Panc1 (cell line): ENCODE measurements around the gene ZCCHC2. TPM values are rescaled to one million over a fixed set of nuclear protein-coding genes. Genes with fewer than 3 reads are reported as not detected.

Source experiments
- ATAC-seq: fragments of 200-7000 bp; cut with Tn5 transposase; 2 replicates; pipeline ENCODE4 v1.9.1; 2020; ENCODE audit warnings: mild to moderate bottlenecking, moderate library complexity
- BruUV-seq: library from RNA; stranded (reverse); fragments of 400-500 nt; replicated peaks from 2 replicates; lab custom pipeline; 2021; lab: Mats Ljungman, UMichigan
- CTCF ChIA-PET: fragments of 300-600 bp; sonication (Branson Sonifier 250); formaldehyde crosslinking; loops from one replicate; lab custom pipeline; 2022; ENCODE audit warnings: antibody characterized with exemption; lab: Charles Lee
- POLR2A ChIA-PET: fragments of 300-600 bp; sonication (Branson Sonifier 250); formaldehyde crosslinking; loops from one replicate; lab custom pipeline; 2022; ENCODE audit warnings: antibody characterized with exemption; lab: Charles Lee
- DNase-seq: peaks from one replicate; pipeline ENCODE4 v3.0.0-alpha.2; 2010; ENCODE audit warnings: low read depth, low spot score
- H3K27ac ChIP-seq: 2 replicates; pipeline ENCODE4 v1.5.1; 2011; ENCODE audit warnings: mild to moderate bottlenecking, low read length, inconsistent platforms
- H3K27me3 ChIP-seq: fragments of 200-500 bp; sonication (Bioruptor generic); 2 replicates; pipeline ENCODE4 v1.6.0; 2014; ENCODE audit warnings: low read length, inconsistent platforms; ENCODE audit not compliant: control insufficient read depth, insufficient read depth
- H3K36me3 ChIP-seq: fragments of 200-500 bp; sonication (Bioruptor generic); 2 replicates; pipeline ENCODE4 v1.5.1; 2014; ENCODE audit warnings: inconsistent platforms, mild to moderate bottlenecking, low read length, moderate library complexity; ENCODE audit not compliant: control insufficient read depth, insufficient read depth
- H3K4me1 ChIP-seq: 2 replicates; pipeline ENCODE4 v1.5.1; 2011; ENCODE audit warnings: inconsistent platforms, mild to moderate bottlenecking, low read length, moderate library complexity; ENCODE audit not compliant: control insufficient read depth, insufficient read depth
- H3K4me3 ChIP-seq, 2 experiments: 2 replicates each; pipeline ENCODE4 v1.5.1; 2011 to 2012; ENCODE audit warnings: low read depth in 2 of 2, low read length in 2 of 2, mild to moderate bottlenecking in 2 of 2, inconsistent platforms in 1 of 2, moderate library complexity in 1 of 2
- H3K9me3 ChIP-seq: fragments of 200-500 bp; sonication (Bioruptor generic); 2 replicates; pipeline ENCODE4 v1.5.1; 2014; ENCODE audit warnings: low read depth, mild to moderate bottlenecking, inconsistent platforms, low read length, moderate library complexity; ENCODE audit not compliant: control insufficient read depth, insufficient read depth
- CTCF ChIP-seq: fragments of 450-650 bp; IDR thresholded peaks from 2 replicates; pipeline ENCODE4 v1.5.1; 2017; ENCODE audit warnings: mild to moderate bottlenecking
- POLR2AphosphoS5 ChIP-seq: IDR thresholded peaks from 2 replicates; pipeline ENCODE4 v1.6.1; 2012; ENCODE audit warnings: mild to moderate bottlenecking, low read depth, low read length, moderate library complexity
- REST ChIP-seq, 2 experiments: IDR thresholded peaks; 2 replicates each; pipeline ENCODE4 v1.6.1; 2011 to 2012; ENCODE audit warnings: low read depth in 2 of 2, control low read depth in 1 of 2, low read length in 1 of 2, mild to moderate bottlenecking in 1 of 2, moderate library complexity in 1 of 2; ENCODE audit not compliant: insufficient read depth in 1 of 2
- SIN3A ChIP-seq: IDR thresholded peaks from 2 replicates; pipeline ENCODE4 v1.6.1; 2012; ENCODE audit warnings: low read depth, mild to moderate bottlenecking, low read length, moderate library complexity, borderline replicate concordance; ENCODE audit not compliant: insufficient read depth
- TCF7L2 ChIP-seq: IDR thresholded peaks from 2 replicates; pipeline ENCODE4 v1.6.1; 2011; ENCODE audit warnings: mild to moderate bottlenecking, low read depth, low read length, inconsistent platforms
- in situ Hi-C: cut with HindIII; loops from 2 replicates; pipeline ENCODE4 v1.10.0; 2016; ENCODE audit warnings: low sequenced_read_pairs, low pct_unique_long_range_greater_than_20kb
- intact Hi-C: fragments of 100-400 bp; cut with micrococcal nuclease; formaldehyde crosslinking; loops from one replicate; pipeline ENCODE4 v1.10.0; 2022; ENCODE audit not compliant: unreplicated experiment
- total RNA-seq: library from RNA; stranded (reverse); gene quantifications from one replicate; pipeline ENCODE4 v1.2.1, GENCODE V29; 2021; ENCODE audit not compliant: unreplicated experiment

Gene ZCCHC2
- total RNA-seq, 1 experiment from 2014 or later, result 18.2 TPM

GRCh38 chr18:62537042-62537894, 14.4 kb downstream of the ZCCHC2 start:
- Histone ChIP-seq H3K9me3 (no peaks in the 10 kb centered on the region), H3K36me3 (peaks cover 4% of the 10 kb centered on the region; the same call in 1 of the 2 replicates), H3K4me3 (no peak overlapping the region), H3K27me3 (no peaks in the 10 kb centered on the region), H3K27ac (no peak overlapping the region), H3K4me1 (no peaks in the 10 kb centered on the region; the same call in 1 of the 2 replicates)
- no TSS peak for BruUV-seq
- CTCF ChIA-PET, result interaction anchor here (0.6 kb wide), 1 partner anchor 20 kb away, joined by 3 read pairs; no protein-coding TSS in a partner anchor
- intact Hi-C loops (no loop called here), in situ Hi-C loops (no loop called here)
- DNase-seq (no peak), ATAC-seq (no peak)
- TF ChIP-seq REST (IDR thresholded peaks at IDR 0.05; ENCODE audit: insufficient read depth in 1 of 2, low read depth in 2 of 2, low read length in 1 of 2), result no peak
- POLR2A ChIA-PET, result no interaction called here

- no peak overlapping the region for H3K4me3 ChIP-seq
- intact Hi-C loops, result no loop called here
- POLR2A ChIA-PET, result no interaction called here
Observed at GRCh38 chr18:62537946-62538345, 15.1 kb downstream of the ZCCHC2 start.

More at GRCh38 chr18:62537946-62538345, 15.1 kb downstream of the ZCCHC2 start:
- Histone ChIP-seq H3K36me3 (peaks cover 4% of the 10 kb centered on the region; the same call in 1 of the 2 replicates), H3K27ac (no peak overlapping the region), H3K27me3 (no peaks in the 10 kb centered on the region), H3K9me3 (no peaks in the 10 kb centered on the region), H3K4me1 (no peaks in the 10 kb centered on the region; the same call in 1 of the 2 replicates)
- TF ChIP-seq CTCF, result no peak
- TF ChIP-seq TCF7L2, result no peak
- no peak for TF ChIP-seq SIN3A
- no peak for TF ChIP-seq POLR2AphosphoS5
- TF ChIP-seq REST (IDR thresholded peaks at IDR 0.05; ENCODE audit: insufficient read depth in 1 of 2, low read depth in 2 of 2, low read length in 1 of 2), result no peak
- ATAC-seq (no peak), DNase-seq (no peak)
- in situ Hi-C loops, result no loop called here
- CTCF ChIA-PET, result interaction anchor here (0.6 kb wide), 1 partner anchor 20 kb away, joined by 3 read pairs; no protein-coding TSS in a partner anchor
- no TSS peak for BruUV-seq
